Activated CD8-positive, alpha-beta memory T cell treated with anti-CD3 and anti-CD28 coated beads, Interleukin-2, amount 50 U/mL, for 4 hours (primary cell): ENCODE results near the gene RNU1-1.
"Not testable (repeated sequence)": the region's sequence is repeated elsewhere in the genome, so short reads cannot be mapped to it uniquely, and the experiment has no call there.

Experiments used
- DNase-seq: peaks from one replicate; pipeline ENCODE4 v3.0.0-alpha.2; 2020

The RNU1-1 gene

GRCh38 chr1:16514107-16515055 is at the start of gene RNU1-1:
RNU1-1 (minus strand) TSS chr1:16514285.
- peak; percentile 64 for DNase-seq

DNA sequence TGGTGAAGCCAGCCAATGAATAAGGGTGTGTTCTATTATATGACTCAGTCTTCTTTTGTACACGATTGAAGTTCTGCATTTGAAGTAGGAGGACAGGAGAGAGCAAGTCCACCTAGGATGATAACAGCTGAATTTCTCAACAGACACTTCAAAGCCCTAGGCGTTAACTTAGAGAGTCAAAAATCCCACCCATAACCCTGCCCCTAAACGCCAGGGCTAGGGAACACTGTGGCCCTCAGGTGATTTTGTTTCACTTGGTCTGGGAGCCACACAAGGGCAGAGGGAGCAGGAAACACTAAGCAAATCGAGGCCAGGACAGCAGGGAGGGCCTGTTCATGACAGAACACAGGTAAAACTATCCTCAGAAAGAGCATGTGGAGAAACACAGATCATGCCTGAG is 47.0 kb upstream of the RNU1-1 start:
- DNase-seq, result not testable (repeated sequence)

GRCh38 chr1:16560498-16560897 is 46.4 kb upstream of the RNU1-1 start:
- DNase-seq, result not testable (repeated sequence)

GRCh38 chr1:16559688-16560087 is 45.6 kb upstream of the RNU1-1 start:
- DNase-seq, result not testable (repeated sequence)

DNA sequence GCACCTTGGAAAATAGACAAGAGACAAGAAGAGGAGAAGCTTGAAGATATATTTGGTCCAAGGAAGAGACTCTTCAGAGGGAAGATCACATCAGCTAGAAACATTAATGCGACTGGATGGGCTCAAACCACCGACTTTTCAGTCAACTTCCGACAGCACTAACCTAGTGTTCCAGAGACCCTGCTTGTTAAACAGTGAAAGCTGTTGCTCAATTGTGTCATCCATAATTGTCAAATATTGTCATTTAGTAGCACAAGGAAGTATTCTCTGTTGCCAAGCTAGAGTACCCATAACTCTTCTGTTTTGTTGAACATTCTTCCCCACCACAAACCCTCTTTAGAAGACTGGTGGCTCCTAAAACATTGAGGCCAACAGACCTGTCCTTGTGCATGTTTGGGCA is 42.9 kb upstream of the RNU1-1 start:
- not testable (repeated sequence) for DNase-seq

- DNase-seq, result not testable (repeated sequence)
These were observed 39.2 kb upstream of the RNU1-1 start for GRCh38 chr1:16553244-16553643.

- not testable (repeated sequence) for DNase-seq
These were observed 36.3 kb upstream of the RNU1-1 start for GRCh38 chr1:16550212-16550918.

DNA sequence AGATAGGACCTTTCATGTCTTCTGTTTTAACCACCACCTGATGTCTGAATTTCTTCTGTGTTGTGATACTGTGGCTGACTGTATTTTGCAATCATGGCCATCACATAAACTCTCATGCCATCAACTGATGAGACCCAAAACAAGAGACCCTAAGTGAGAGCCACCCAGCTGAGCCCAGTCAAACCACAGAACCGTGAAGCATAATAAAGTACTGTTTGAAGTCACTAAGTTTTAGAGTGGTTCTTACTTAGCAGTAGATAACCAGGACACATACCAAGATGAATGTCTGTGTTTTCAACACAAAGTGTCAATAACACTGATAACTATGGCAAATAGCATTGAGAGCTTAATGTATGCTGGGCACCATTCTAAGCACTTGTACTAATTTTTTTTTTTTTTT is 35.5 kb upstream of the RNU1-1 start:
- not testable (repeated sequence) for DNase-seq

GRCh38 chr1:16547502-16548241 is 33.6 kb upstream of the RNU1-1 start:
- not testable (repeated sequence) for DNase-seq

DNA sequence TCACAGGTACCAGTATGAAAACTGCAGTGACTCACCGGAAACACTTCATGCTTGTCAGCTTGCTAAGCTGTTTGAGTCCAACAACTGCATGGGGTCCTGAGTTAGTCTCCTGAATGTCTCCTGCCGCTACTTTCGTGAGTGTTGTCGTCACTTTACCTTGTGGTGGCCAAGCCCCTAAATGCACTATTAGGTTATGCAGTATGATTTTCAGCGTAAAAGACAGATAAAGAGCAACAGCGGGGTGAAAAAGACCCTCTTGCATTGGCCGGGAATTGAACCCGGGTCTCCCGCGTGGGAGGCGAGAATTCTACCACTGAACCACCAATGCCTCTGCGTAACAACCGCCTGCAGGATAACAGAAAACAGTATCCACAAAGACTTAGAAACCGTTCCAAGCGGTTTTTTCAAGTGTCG is 31.6 kb upstream of the RNU1-1 start:
- not testable (repeated sequence) for DNase-seq

GRCh38 chr1:16540421-16540893 is 26.4 kb upstream of the RNU1-1 start:
- not testable (repeated sequence) for DNase-seq

DNA sequence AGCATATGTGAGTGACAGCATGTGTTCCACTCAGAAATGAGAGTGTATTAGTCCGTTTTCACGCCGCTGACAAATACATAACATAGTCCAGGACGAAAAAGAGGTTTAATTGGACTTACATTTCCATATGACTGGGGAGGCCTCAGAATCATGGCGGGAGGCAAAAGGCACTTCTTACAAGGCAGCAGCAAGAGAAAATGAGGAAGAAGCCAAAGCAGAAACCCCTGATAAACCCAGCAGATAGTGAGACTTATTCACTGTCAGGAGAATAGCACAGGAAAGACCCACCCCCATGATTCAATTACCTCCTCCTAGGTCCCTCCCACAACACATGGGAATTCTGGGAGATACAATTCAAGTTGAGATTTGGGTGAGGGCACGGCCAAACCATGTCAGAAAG is 23.4 kb upstream of the RNU1-1 start:
- not testable (repeated sequence) for DNase-seq

DNA sequence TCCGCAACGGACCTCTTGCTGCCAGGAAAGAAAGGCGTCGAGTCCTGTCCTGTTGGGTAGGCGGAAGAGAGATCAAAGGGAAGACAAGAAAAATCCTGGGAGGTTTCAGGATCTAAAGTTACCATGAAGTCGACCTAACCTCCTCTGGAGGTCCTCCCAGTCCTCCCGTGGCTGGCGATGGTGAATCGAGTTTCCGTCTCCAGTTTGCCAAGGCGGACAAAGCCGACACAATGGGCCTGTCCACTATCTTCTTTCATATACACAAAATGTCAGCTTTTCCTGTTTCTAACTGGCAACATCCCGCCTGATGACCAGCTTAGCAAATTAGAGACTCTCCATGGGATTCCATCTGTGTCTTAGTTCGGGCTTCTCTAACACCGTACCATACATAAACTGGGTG is 22.7 kb upstream of the RNU1-1 start:
- DNase-seq, result not testable (repeated sequence)

DNA sequence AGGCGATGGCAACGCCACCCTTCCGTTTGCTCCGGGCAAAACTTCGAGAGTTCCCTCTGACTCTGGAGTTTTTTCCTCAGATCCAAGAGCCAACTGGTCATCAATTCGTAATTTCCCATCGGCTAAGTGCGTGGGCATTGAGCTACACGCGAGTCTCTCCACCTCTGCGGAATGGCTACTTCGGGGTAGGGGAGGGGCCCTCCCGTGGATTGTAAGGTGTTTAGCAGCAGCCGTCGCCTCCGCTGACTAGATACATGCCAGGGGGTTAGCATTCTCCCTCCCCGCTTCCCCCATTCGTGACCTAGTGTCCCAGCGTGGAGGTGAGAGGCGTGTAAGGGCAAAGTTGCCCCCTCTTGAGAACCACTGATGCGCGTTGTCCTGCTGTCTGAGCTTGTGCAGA is 21.8 kb upstream of the RNU1-1 start:
- not testable (repeated sequence) for DNase-seq

GRCh38 chr1:16535487-16535886 is 21.4 kb upstream of the RNU1-1 start:
- DNase-seq, result not testable (repeated sequence)

DNA sequence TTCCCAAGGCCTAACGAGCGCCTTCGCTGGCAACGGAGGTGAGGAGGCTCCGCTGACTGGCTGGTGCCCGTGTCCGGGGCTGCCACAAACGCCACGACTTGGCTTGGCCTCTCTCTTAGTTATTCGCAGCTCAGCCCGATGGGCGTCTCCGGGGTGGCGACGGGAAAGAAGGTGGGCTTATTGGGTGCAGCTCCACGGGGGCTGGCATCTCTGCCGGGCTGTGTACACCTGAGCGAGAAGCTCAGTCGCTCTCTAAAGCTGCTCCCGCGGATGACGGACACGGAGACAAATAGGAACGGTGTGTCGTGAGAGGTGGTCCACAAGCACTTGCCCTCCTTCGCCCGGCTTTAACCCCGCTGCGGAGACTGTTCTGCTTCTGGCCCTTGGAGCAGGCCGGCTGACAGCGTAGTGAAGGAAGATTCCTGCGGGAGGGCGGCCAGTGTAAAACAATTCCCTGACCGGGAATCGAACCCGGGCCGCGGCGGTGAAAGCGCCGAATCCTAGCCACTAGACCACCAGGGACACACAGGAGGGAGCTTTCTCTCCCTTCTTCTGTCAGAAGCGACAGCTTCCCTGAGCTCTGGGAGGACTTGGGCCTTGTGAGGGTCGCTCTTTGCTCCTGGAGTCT is 20.9 kb upstream of the RNU1-1 start:
- not testable (repeated sequence) for DNase-seq

DNA sequence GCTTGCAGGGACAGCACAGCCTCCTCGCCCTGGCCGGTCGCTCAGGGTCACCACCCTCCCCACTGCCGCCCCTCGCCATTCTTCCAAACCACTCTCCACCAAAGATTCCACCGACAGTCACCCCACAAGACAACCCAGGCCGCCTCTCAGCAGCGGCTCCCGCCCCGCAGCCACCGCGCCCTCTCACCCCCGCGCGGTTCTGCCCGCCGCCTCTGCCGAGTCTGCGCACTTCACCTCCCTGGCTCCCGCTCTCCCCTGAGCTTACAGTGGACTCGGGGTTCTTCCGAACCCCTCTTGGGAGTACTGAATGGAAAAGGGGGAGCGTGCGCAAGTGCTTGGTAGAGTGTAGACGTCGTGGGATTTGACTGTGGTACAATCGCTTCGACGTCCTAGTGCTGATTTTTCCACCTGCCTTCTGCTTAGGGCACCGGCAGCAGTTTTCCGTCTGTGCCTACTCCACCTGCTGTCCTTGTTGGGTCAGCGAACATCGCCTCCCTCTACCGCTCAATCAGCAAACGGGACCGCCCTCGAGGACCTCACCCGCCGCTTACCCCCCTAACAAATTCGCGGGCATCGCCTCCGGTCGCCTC is 20.2 kb upstream of the RNU1-1 start:
- not testable (repeated sequence) for DNase-seq

GRCh38 chr1:16532235-16532991 is 18.3 kb upstream of the RNU1-1 start:
- not testable (repeated sequence) for DNase-seq

GRCh38 chr1:16528338-16528737 is 14.3 kb upstream of the RNU1-1 start:
- not testable (repeated sequence) for DNase-seq

DNA sequence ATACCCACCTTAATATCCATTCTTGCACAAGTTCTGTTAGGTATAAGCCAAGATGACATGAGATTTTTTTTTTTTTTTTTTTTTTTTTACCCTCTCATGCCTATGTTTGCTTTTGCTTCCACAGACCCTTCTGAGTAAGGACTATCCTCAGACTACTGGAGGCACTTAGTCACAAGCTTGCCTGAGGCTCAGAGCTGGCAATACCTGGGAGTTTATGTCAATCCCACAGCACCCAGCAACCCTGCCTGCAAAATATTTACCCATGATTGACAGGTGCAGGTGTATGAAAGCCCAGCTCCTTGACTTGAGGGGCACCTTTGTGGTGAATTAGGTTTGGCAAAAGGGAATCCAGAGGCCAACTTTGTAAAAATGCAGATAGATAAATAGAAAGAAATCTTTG is 11.7 kb upstream of the RNU1-1 start:
- DNase-seq, result not testable (repeated sequence)

- not testable (repeated sequence) for DNase-seq
These were observed 7.6 kb upstream of the RNU1-1 start for GRCh38 chr1:16521679-16522078.
